HL-60 (cell line): Measurements from ENCODE around the gene ATF6.

Experiments used
- DNase-seq, 2 experiments: peaks; one replicate each; pipeline ENCODE4 v3.0.0-alpha.2; 2010 to 2020; ENCODE audit warnings: low read depth in 1 of 2, low spot score in 1 of 2
- H3K27ac ChIP-seq: fragments of 250-450 bp; sonication (Bioruptor Pico); replicated peaks from 2 replicates; pipeline ENCODE4 v1.5.1; 2020; ENCODE audit warnings: mild to moderate bottlenecking, moderate library complexity
- H3K27me3 ChIP-seq: fragments of 250-450 bp; sonication (Bioruptor Pico); 2 replicates; pipeline ENCODE4 v1.5.1; 2021; ENCODE audit warnings: mild to moderate bottlenecking, moderate library complexity; ENCODE audit not compliant: insufficient read depth, poor library complexity, severe bottlenecking
- H3K4me3 ChIP-seq: replicated peaks from 2 replicates; pipeline ENCODE4 v1.5.1; 2011; ENCODE audit warnings: mild to moderate bottlenecking, control low read depth, low read length; ENCODE audit not compliant: insufficient read depth
- GABPA ChIP-seq: IDR thresholded peaks from 2 replicates; pipeline ENCODE4 v1.6.1; 2012; ENCODE audit warnings: low read depth
- POLR2AphosphoS5 ChIP-seq: IDR thresholded peaks from 2 replicates; pipeline ENCODE4 v1.6.1; 2012; ENCODE audit warnings: low read depth
- SPI1 ChIP-seq: IDR thresholded peaks from 2 replicates; pipeline ENCODE4 v1.6.1; 2012; ENCODE audit warnings: low read depth, mild to moderate bottlenecking, borderline replicate concordance
- TF ChIP-seq, protein P1 (sequence below): IDR thresholded peaks from one replicate; pipeline ENCODE4 v1.5.1; 2011; ENCODE audit warnings: low read length, control low read depth, inconsistent platforms; ENCODE audit not compliant: insufficient read depth
- TF ChIP-seq, protein P2 (sequence below): IDR thresholded peaks from 2 replicates; pipeline ENCODE4 v1.6.1; 2012; ENCODE audit warnings: low read depth; ENCODE audit not compliant: insufficient replicate concordance

The ATF6 gene

DNA sequence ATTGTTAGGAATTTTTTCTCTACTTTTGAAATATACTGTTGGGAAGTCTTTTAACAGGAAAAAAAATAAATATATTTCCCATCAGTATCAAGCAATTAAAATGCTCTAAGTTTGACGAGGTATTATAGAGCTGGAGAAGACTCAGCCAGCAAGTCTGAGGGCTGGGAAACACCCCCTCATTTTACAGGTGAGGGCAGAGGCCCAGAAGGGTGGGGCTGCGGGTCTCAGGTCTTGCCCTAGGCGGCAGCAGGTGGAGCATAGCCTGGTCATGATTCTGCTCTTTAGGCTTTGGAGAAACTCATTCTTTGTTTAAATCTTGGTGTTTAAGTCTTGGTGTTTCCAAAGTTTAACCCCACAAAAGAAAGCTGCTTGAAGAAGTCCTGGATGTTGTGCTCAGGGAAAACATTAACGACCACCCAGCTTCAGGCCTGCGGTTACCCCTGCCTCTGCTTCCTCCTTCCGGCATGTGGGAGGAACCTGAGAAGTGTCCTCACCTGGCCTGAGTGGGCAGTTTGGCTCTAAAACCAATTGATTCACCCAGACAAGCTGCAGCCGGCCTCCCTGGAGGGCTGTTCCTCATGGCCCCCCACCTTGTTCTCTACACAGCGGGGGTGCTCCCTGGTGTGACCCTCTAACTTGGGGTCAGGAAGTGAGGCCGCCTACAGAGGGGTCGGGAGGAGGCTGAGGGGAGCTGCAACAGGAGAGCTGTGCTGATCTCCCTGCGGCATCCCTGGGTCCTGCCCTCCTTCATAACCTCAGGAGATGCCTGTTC, 215.8 kb downstream of the ATF6 start:
- Histone ChIP-seq H3K27me3 (no peaks in the 10 kb centered on the region), H3K4me3 (no peak overlapping the region), H3K27ac (no peak overlapping the region)
- no peak for DNase-seq
- no peak for TF ChIP-seq GABPA
- TF ChIP-seq POLR2AphosphoS5 = no peak
- no peak for TF ChIP-seq SPI1
- TF ChIP-seq, protein P1, sequence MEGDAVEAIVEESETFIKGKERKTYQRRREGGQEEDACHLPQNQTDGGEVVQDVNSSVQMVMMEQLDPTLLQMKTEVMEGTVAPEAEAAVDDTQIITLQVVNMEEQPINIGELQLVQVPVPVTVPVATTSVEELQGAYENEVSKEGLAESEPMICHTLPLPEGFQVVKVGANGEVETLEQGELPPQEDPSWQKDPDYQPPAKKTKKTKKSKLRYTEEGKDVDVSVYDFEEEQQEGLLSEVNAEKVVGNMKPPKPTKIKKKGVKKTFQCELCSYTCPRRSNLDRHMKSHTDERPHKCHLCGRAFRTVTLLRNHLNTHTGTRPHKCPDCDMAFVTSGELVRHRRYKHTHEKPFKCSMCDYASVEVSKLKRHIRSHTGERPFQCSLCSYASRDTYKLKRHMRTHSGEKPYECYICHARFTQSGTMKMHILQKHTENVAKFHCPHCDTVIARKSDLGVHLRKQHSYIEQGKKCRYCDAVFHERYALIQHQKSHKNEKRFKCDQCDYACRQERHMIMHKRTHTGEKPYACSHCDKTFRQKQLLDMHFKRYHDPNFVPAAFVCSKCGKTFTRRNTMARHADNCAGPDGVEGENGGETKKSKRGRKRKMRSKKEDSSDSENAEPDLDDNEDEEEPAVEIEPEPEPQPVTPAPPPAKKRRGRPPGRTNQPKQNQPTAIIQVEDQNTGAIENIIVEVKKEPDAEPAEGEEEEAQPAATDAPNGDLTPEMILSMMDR = no peak
- TF ChIP-seq, protein P2, sequence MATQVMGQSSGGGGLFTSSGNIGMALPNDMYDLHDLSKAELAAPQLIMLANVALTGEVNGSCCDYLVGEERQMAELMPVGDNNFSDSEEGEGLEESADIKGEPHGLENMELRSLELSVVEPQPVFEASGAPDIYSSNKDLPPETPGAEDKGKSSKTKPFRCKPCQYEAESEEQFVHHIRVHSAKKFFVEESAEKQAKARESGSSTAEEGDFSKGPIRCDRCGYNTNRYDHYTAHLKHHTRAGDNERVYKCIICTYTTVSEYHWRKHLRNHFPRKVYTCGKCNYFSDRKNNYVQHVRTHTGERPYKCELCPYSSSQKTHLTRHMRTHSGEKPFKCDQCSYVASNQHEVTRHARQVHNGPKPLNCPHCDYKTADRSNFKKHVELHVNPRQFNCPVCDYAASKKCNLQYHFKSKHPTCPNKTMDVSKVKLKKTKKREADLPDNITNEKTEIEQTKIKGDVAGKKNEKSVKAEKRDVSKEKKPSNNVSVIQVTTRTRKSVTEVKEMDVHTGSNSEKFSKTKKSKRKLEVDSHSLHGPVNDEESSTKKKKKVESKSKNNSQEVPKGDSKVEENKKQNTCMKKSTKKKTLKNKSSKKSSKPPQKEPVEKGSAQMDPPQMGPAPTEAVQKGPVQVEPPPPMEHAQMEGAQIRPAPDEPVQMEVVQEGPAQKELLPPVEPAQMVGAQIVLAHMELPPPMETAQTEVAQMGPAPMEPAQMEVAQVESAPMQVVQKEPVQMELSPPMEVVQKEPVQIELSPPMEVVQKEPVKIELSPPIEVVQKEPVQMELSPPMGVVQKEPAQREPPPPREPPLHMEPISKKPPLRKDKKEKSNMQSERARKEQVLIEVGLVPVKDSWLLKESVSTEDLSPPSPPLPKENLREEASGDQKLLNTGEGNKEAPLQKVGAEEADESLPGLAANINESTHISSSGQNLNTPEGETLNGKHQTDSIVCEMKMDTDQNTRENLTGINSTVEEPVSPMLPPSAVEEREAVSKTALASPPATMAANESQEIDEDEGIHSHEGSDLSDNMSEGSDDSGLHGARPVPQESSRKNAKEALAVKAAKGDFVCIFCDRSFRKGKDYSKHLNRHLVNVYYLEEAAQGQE = no peak

DNA sequence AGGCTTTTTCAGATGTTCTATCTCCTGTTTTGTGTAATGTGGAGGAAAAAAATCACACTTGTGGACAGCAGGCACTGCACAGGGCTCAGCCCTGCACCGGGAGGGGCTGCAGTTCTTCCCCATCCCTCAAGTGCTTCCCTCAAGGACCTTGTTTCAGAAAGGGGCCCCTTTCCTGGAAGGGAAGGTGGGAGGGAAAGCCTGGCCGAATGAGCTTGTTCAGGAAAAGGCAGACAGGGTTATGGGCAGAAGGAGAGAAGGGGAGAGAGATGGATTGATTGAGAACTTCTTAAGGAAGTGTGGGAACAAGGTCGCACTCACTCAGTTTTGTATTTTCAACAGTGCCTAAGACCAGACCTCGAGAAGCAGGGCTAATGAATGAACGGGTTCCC, 216.4 kb downstream of the ATF6 start:
- TF ChIP-seq GABPA (no peak), POLR2AphosphoS5 (no peak), SPI1 (no peak)
- TF ChIP-seq, protein P2 = no peak
- TF ChIP-seq, protein P1 = no peak
- Histone ChIP-seq H3K27me3 (no peaks in the 10 kb centered on the region), H3K27ac (no peak overlapping the region), H3K4me3 (no peak overlapping the region)
- DNase-seq = no peak

DNA sequence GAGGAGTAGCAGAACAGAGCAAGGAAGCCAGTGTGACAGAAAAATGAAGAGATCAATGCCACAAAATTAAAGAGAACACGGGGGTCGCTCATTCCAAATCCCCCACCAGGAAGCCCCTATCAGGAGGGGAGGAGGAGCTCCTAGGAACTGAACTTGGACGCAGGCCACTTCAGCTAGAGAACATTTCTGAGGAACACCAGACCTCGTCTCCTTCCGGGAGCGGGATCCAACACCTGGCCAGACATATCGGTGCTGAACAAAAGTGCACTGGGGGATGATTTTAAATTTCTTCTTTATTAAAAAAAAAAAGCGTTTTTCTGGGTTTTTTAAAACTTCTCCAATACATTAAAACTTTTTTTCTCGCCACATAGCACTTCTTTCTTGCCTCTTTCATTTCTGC, 216.8 kb downstream of the ATF6 start:
- Histone ChIP-seq H3K27me3 (no peaks in the 10 kb centered on the region), H3K4me3 (no peak overlapping the region), H3K27ac (no peak overlapping the region)
- no peak for DNase-seq
- no peak for TF ChIP-seq SPI1
- TF ChIP-seq, protein P1 = no peak
- TF ChIP-seq, protein P2 = no peak
- TF ChIP-seq GABPA = no peak
- TF ChIP-seq POLR2AphosphoS5 = no peak
